Activated B cell treated with CpG ODN at 0.5 μM for 24 hours (primary cell): Measurements from ENCODE around the gene STK17B. TPM values are rescaled to one million over a fixed set of nuclear protein-coding genes. Genes with fewer than 3 reads are reported as not detected.
A peak's percentile ranks its signal among the peaks of the same experiment; 100 is the strongest.

Source experiments
- ATAC-seq: fragments of 200-7000 bp; cut with Tn5 transposase; one replicate; pipeline ENCODE4 v1.10.0; 2021; ENCODE audit warnings: low read depth, mild to moderate bottlenecking, moderate library complexity
- CTCF ChIA-PET: fragments of 350-600 bp; sonication (Branson Sonifier 250); formaldehyde crosslinking; loops from one replicate; lab custom pipeline; 2021; ENCODE audit warnings: antibody characterized with exemption; lab: Charles Lee
- POLR2A ChIA-PET: fragments of 350-600 bp; sonication (Branson Sonifier 250); formaldehyde crosslinking; loops from one replicate; lab custom pipeline; 2021; ENCODE audit warnings: antibody characterized with exemption; lab: Charles Lee
- DNase-seq: peaks from one replicate; pipeline ENCODE4 v3.0.0; 2022
- H3K27ac Mint-ChIP-seq: one replicate; pipeline ENCODE4 v1.8.0; 2020; ENCODE audit warnings: mixed read lengths
- H3K27me3 Mint-ChIP-seq: one replicate; pipeline ENCODE4 v1.8.0; 2021; ENCODE audit warnings: mixed read lengths
- H3K36me3 Mint-ChIP-seq: one replicate; pipeline ENCODE4 v1.8.0; 2021; ENCODE audit warnings: low read depth, mixed read lengths
- H3K4me1 Mint-ChIP-seq: one replicate; pipeline ENCODE4 v1.8.0; 2021; ENCODE audit warnings: mixed read lengths
- H3K4me3 Mint-ChIP-seq: one replicate; pipeline ENCODE4 v1.8.0; 2020; ENCODE audit warnings: mild to moderate bottlenecking, mixed read lengths
- H3K9me3 Mint-ChIP-seq: one replicate; pipeline ENCODE4 v1.8.0; 2020; ENCODE audit warnings: mixed read lengths
- intact Hi-C: fragments of 100-400 bp; cut with micrococcal nuclease; formaldehyde crosslinking; loops from one replicate; pipeline ENCODE4 v1.15.1; 2024
- total RNA-seq: library from RNA; stranded (reverse); gene quantifications from 2 replicates; pipeline ENCODE4 v1.2.3, GENCODE V29; 2022
- TF ChIP-seq, protein P1 (sequence below): fragments of 200-600 bp; IDR thresholded peaks from one replicate; pipeline ENCODE4 v1.8.0; 2022; ENCODE audit warnings: antibody characterized with exemption, mild to moderate bottlenecking

Gene STK17B
- total RNA-seq, 1 donor from 2014 or later = 226 TPM

DNA sequence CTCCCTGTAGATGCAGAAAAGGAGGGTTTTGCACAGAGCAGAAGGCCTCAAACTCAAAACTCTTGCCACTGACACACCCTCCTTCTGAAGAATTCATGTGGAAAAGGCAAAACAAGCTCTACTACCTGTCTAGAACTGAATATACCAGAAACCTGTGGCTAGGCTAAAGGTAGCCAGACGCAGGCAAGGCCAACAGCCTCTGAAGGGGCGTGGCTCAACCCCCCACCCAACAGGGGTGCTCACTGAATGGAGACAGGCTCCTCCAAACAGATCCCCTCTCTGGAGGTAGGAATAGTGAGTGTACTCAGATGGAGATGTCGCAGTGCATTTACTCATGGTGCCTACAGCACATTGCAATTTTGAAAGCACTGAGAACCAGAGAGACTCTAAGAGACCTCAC lies 3.0 kb upstream of the STK17B start:
- CTCF ChIA-PET = no interaction called here
- TF ChIP-seq, protein P1, sequence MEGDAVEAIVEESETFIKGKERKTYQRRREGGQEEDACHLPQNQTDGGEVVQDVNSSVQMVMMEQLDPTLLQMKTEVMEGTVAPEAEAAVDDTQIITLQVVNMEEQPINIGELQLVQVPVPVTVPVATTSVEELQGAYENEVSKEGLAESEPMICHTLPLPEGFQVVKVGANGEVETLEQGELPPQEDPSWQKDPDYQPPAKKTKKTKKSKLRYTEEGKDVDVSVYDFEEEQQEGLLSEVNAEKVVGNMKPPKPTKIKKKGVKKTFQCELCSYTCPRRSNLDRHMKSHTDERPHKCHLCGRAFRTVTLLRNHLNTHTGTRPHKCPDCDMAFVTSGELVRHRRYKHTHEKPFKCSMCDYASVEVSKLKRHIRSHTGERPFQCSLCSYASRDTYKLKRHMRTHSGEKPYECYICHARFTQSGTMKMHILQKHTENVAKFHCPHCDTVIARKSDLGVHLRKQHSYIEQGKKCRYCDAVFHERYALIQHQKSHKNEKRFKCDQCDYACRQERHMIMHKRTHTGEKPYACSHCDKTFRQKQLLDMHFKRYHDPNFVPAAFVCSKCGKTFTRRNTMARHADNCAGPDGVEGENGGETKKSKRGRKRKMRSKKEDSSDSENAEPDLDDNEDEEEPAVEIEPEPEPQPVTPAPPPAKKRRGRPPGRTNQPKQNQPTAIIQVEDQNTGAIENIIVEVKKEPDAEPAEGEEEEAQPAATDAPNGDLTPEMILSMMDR = no peak
- H3K27me3 Mint-ChIP-seq = no peaks in the 10 kb centered on the region

GRCh38 chr2:196173505-196173904 lies 2.1 kb upstream of the STK17B start:
- H3K27me3 Mint-ChIP-seq = no peaks in the 10 kb centered on the region
- intact Hi-C loops = loop anchor here (5.0 to 10.0 kb wide), 3 partner anchors 516 to 1121 kb away; partner anchors contain the start of gene SLC39A10
- peak overlapping the region; percentile 81 for H3K27ac Mint-ChIP-seq
- ChIA-PET POLR2A (interaction anchor here (0.8 to 11.0 kb wide), 6 partner anchors 9 to 102 kb away, joined by 3 to 543 read pairs (median 60); no protein-coding TSS in a partner anchor), CTCF (interaction anchor here (1.3 kb wide), 1 partner anchor 47 kb away, joined by 3 read pairs; no protein-coding TSS in a partner anchor)
- DNase-seq (no peak), ATAC-seq (no peak)
- H3K9me3 Mint-ChIP-seq = no peaks in the 10 kb centered on the region
- TF ChIP-seq, protein P1 = no peak
- H3K4me3 Mint-ChIP-seq = peak overlapping the region; percentile 91
- H3K4me1 Mint-ChIP-seq = peaks cover 65% of the 10 kb centered on the region
- H3K36me3 Mint-ChIP-seq = peaks cover 25% of the 10 kb centered on the region

More for the DNA sequence above, 3.0 kb upstream of the STK17B start:
- Mint-ChIP-seq H3K4me3 (peak overlapping the region; percentile 68), H3K4me1 (peaks cover 74% of the 10 kb centered on the region), H3K27ac (peak overlapping the region; percentile 81), H3K9me3 (no peaks in the 10 kb centered on the region), H3K36me3 (peaks cover 19% of the 10 kb centered on the region)
- no peak for DNase-seq
- no peak for ATAC-seq
- POLR2A ChIA-PET = interaction anchor here (1.0 to 11.0 kb wide), 6 partner anchors 12 to 614 kb away, joined by 5 to 543 read pairs (median 16); no protein-coding TSS in a partner anchor
- intact Hi-C loops = loop anchor here (5.0 to 10.0 kb wide), 3 partner anchors 517 to 1120 kb away; partner anchors contain the start of gene SLC39A10

- Mint-ChIP-seq H3K36me3 (peaks cover 28% of the 10 kb centered on the region), H3K4me3 (peak overlapping the region; percentile 91), H3K4me1 (peaks cover 64% of the 10 kb centered on the region)
Observed at GRCh38 chr2:196172951-196173350, 1.6 kb upstream of the STK17B start.

DNA sequence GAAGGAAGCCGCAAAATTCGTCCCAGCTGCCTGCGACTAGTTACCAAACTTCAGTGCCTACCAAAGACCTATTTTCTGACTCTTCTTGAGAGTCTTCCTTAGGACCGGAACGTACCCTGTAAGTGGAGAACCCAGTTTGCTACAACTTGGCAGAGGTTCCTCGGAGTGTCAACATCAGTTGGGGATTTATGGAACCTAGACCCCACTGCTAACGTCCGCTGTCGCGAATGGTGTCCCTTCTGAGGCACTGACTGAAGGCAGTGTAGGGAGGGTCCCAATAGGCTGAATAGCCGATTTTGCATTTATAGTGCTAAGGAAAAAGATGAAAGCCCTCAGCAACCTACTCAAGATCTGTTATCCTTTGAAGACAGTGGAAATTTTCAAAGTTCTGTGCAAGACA lies 568 bp upstream of the STK17B start:
- TF ChIP-seq, protein P1 = no peak
- intact Hi-C loops = loop anchor here (1.0 to 10.0 kb wide), 6 partner anchors 39 to 1329 kb away; partner anchors contain the start of genes HSPE1 and SLC39A10
- Mint-ChIP-seq H3K36me3 (peaks cover 36% of the 10 kb centered on the region), H3K9me3 (no peaks in the 10 kb centered on the region), H3K27ac (peak overlapping the region; percentile 81), H3K4me3 (peak overlapping the region; percentile 91), H3K27me3 (no peaks in the 10 kb centered on the region), H3K4me1 (peaks cover 63% of the 10 kb centered on the region)
- ATAC-seq = peak; percentile 1
- no peak for DNase-seq
- ChIA-PET CTCF (interaction anchor here (0.8 to 3.0 kb wide), 4 partner anchors 23 to 104 kb away, joined by 3 to 22 read pairs (median 6); no protein-coding TSS in a partner anchor), POLR2A (interaction anchor here (0.7 to 11.0 kb wide), 27 partner anchors 11 to 515 kb away, joined by 3 to 543 read pairs (median 11); partner anchors contain the start of genes DNAH7 and SLC39A10)

More at GRCh38 chr2:196172951-196173350, 1.6 kb upstream of the STK17B start:
- ChIA-PET CTCF (interaction anchor here (1.3 kb wide), 1 partner anchor 47 kb away, joined by 3 read pairs; no protein-coding TSS in a partner anchor), POLR2A (interaction anchor here (0.8 to 11.0 kb wide), 7 partner anchors 10 to 103 kb away, joined by 3 to 543 read pairs (median 81); no protein-coding TSS in a partner anchor)
- TF ChIP-seq, protein P1 = no peak
- Mint-ChIP-seq H3K27ac (peak overlapping the region; percentile 81), H3K9me3 (no peaks in the 10 kb centered on the region), H3K27me3 (no peaks in the 10 kb centered on the region)
- DNase-seq = no peak
- ATAC-seq = no peak
- intact Hi-C loops = loop anchor here (5.0 to 10.0 kb wide), 3 partner anchors 516 to 1122 kb away; partner anchors contain the start of gene SLC39A10
